SK-N-SH (cell line): ENCODE data around the gene KPTN. TPM values are rescaled to one million over a fixed set of nuclear protein-coding genes. Genes with fewer than 3 reads are reported as not detected.

Source experiments
- CTCF ChIA-PET: fragments of 300-600, 350-600 bp; formaldehyde crosslinking; extraction: SDS; loops from one replicate; lab custom pipeline; 2021; lab: Yijun Ruan, JAX
- POLR2A ChIA-PET: fragments of 350-600 bp; sonication (Branson Sonifier 250); formaldehyde crosslinking; extraction: SDS; loops from one replicate; lab custom pipeline; 2020; ENCODE audit warnings: antibody characterized with exemption, inconsistent platforms; lab: Yijun Ruan, JAX
- DNase-seq: peaks from one replicate; pipeline ENCODE4 v3.0.0; 2012
- H2AFZ ChIP-seq: fragments of 200-600 bp; sonication (generic); 2 replicates; pipeline ENCODE4 v1.8.1; 2016; ENCODE audit warnings: antibody characterized with exemption, mild to moderate bottlenecking, low read depth
- H3F3A ChIP-seq: fragments of 200-600 bp; sonication (generic); replicated peaks from 2 replicates; pipeline ENCODE3; 2016; ENCODE audit warnings: antibody characterized with exemption, mild to moderate bottlenecking; ENCODE audit not compliant: insufficient read depth
- H3K27ac ChIP-seq, 2 experiments: fragments of 200-500 bp in 1 of 2; fragments of 200-600 bp in 1 of 2; sonication (Bioruptor generic) in 1 of 2; sonication (generic), shearing (Covaris generic) in 1 of 2; 2 replicates each; pipeline versions ENCODE4 v1.5.1 to v1.6.1; 2014 to 2016; ENCODE audit warnings: low read depth in 2 of 2, inconsistent platforms in 1 of 2, low read length in 1 of 2, mild to moderate bottlenecking in 1 of 2, mixed read lengths in 1 of 2
- H3K27me3 ChIP-seq: fragments of 200-600 bp; sonication (generic), shearing (Covaris generic); 2 replicates; pipeline ENCODE4 v1.6.1; 2016; ENCODE audit warnings: mixed run types; ENCODE audit not compliant: insufficient read depth
- H3K36me3 ChIP-seq, 2 experiments: fragments of 200-500 bp in 1 of 2; fragments of 200-600 bp in 1 of 2; sonication (Bioruptor generic) in 1 of 2; sonication (generic) in 1 of 2; replicated peaks in 1 of 2; 2 replicates each; pipeline versions ENCODE3 to v1.5.1; 2014 to 2016; ENCODE audit warnings: low read length in 1 of 2, mild to moderate bottlenecking in 1 of 2; ENCODE audit not compliant: insufficient read depth in 2 of 2, control insufficient read depth in 1 of 2
- H3K4me1 ChIP-seq, 2 experiments: fragments of 200-500 bp in 1 of 2; fragments of 200-600 bp in 1 of 2; sonication (Bioruptor generic) in 1 of 2; sonication (generic), shearing (Covaris generic) in 1 of 2; 2 replicates each; pipeline versions ENCODE4 v1.5.1 to v1.6.1; 2014 to 2016; ENCODE audit warnings: low read depth in 1 of 2, low read length in 1 of 2, mixed run types in 1 of 2; ENCODE audit not compliant: insufficient read depth in 2 of 2, control insufficient read depth in 1 of 2
- H3K4me2 ChIP-seq: fragments of 200-600 bp; sonication (generic), shearing (Covaris generic); 2 replicates; pipeline ENCODE4 v1.6.1; 2017; ENCODE audit warnings: mixed run types
- H3K4me3 ChIP-seq, 2 experiments: fragments of 200-500 bp in 1 of 2; fragments of 200-600 bp in 1 of 2; sonication (Bioruptor generic) in 1 of 2; sonication (generic), shearing (Covaris generic) in 1 of 2; 2 replicates each; pipeline versions ENCODE4 v1.5.1 to v1.8.1; 2014 to 2016; ENCODE audit warnings: low read depth in 2 of 2, inconsistent platforms in 1 of 2, low read length in 1 of 2, mild to moderate bottlenecking in 1 of 2, mixed read lengths in 1 of 2, moderate library complexity in 1 of 2
- H3K79me2 ChIP-seq: fragments of 200-600 bp; sonication (generic); 2 replicates; pipeline ENCODE4 v1.8.1; 2017; ENCODE audit warnings: mild to moderate bottlenecking; ENCODE audit not compliant: insufficient read depth
- H3K9ac ChIP-seq: fragments of 200-600 bp; sonication (generic); 2 replicates; pipeline ENCODE4 v1.6.1; 2017; ENCODE audit warnings: mixed run types
- H3K9me2 ChIP-seq: fragments of 200-600 bp; sonication (generic); 2 replicates; pipeline ENCODE4 v1.6.1; 2017; ENCODE audit warnings: mixed run types
- H3K9me3 ChIP-seq: fragments of 200-600 bp; sonication (generic); 2 replicates; pipeline ENCODE4 v1.6.1; 2017; ENCODE audit warnings: mixed run types, mild to moderate bottlenecking, moderate library complexity
- H4K20me1 ChIP-seq: fragments of 200-600 bp; sonication (generic); 2 replicates; pipeline ENCODE4 v1.6.1; 2017; ENCODE audit warnings: mild to moderate bottlenecking, mixed run types; ENCODE audit not compliant: insufficient read depth
- CHD2 ChIP-seq: fragments of 150-350 bp; IDR thresholded peaks from 2 replicates; pipeline ENCODE4 v1.6.1; 2018; ENCODE audit warnings: low read length; ENCODE audit not compliant: partially characterized antibody
- ELF1 ChIP-seq: IDR thresholded peaks from 2 replicates; pipeline ENCODE4 v1.4.0; 2012
- FOXM1 ChIP-seq: IDR thresholded peaks from 2 replicates; pipeline ENCODE4 v1.4.0; 2012; ENCODE audit warnings: low read depth, mild to moderate bottlenecking
- GABPA ChIP-seq: IDR thresholded peaks from 2 replicates; pipeline ENCODE4 v1.4.0; 2012; ENCODE audit warnings: low read depth, mild to moderate bottlenecking
- GATA2 ChIP-seq: sonication (generic); formaldehyde crosslinking; IDR thresholded peaks from 2 replicates; pipeline ENCODE4 v1.5.0; 2020; ENCODE audit warnings: mild to moderate bottlenecking, missing genetic modification reagents
- JUND ChIP-seq: IDR thresholded peaks from 2 replicates; pipeline ENCODE4 v1.4.0; 2012
- NRF1 ChIP-seq: IDR thresholded peaks from 2 replicates; pipeline ENCODE4 v1.6.1; 2012; ENCODE audit warnings: low read depth, mild to moderate bottlenecking, low read length
- POLR2AphosphoS5 ChIP-seq: IDR thresholded peaks from 2 replicates; pipeline ENCODE4 v1.6.1; 2012; ENCODE audit warnings: low read depth, low read length
- RCOR1 ChIP-seq: fragments of 150-350 bp; IDR thresholded peaks from 2 replicates; pipeline ENCODE4 v1.6.1; 2017; ENCODE audit warnings: antibody characterized with exemption, low read length
- RXRA ChIP-seq: IDR thresholded peaks from 2 replicates; pipeline ENCODE4 v1.4.0; 2012; ENCODE audit warnings: low read depth, mild to moderate bottlenecking, borderline replicate concordance
- TAF1 ChIP-seq: IDR thresholded peaks from 2 replicates; pipeline ENCODE4 v1.6.1; 2012; ENCODE audit warnings: low read depth, mild to moderate bottlenecking, low read length, moderate library complexity, borderline replicate concordance
- TCF12 ChIP-seq: IDR thresholded peaks from 2 replicates; pipeline ENCODE4 v1.4.0; 2012
- TEAD4 ChIP-seq: IDR thresholded peaks from 2 replicates; pipeline ENCODE4 v1.4.0; 2012; ENCODE audit warnings: mild to moderate bottlenecking, borderline replicate concordance; ENCODE audit not compliant: insufficient read depth
- WGBS: methylation state at CpG from one replicate; pipeline ENCODE4 v1.1.6; 2017; ENCODE audit warnings: low lambda C conversion rate; 5-methylcytosine and 5-hydroxymethylcytosine counted together
- polyA plus RNA-seq, 3 experiments: library from polyadenylated mRNA; depleted of rRNA; stranded (reverse); fragments of >200 nt; gene quantifications; 2 replicates each; pipeline ENCODE4 v1.2.3, GENCODE V29; 2012
- TF ChIP-seq, protein P1 (sequence below): fragments of 150-350 bp; IDR thresholded peaks from 2 replicates; pipeline ENCODE4 v1.6.1; 2016; ENCODE audit warnings: mild to moderate bottlenecking, low read depth, low read length
- TF ChIP-seq, protein P2 (sequence below): fragments of 150-350 bp; IDR thresholded peaks from 2 replicates; pipeline ENCODE4 v1.6.1; 2017; ENCODE audit warnings: antibody characterized with exemption, low read length, low read depth, borderline replicate concordance
- TF ChIP-seq, protein P3 (sequence below): IDR thresholded peaks from 2 replicates; pipeline ENCODE4 v1.6.1; 2012; ENCODE audit warnings: mild to moderate bottlenecking, low read depth, low read length, moderate library complexity
- TF ChIP-seq, protein P4 (sequence below): IDR thresholded peaks from 2 replicates; pipeline ENCODE4 v1.4.0; 2012; ENCODE audit warnings: low read depth, borderline replicate concordance
- TF ChIP-seq, protein P5 (sequence below): IDR thresholded peaks from 2 replicates; pipeline ENCODE4 v1.4.0; 2012; ENCODE audit warnings: low read depth

Gene KPTN
- polyA plus RNA-seq, 1 of the 3 experiments (the other 2 are of a cell fraction) = 15.8 TPM

DNA sequence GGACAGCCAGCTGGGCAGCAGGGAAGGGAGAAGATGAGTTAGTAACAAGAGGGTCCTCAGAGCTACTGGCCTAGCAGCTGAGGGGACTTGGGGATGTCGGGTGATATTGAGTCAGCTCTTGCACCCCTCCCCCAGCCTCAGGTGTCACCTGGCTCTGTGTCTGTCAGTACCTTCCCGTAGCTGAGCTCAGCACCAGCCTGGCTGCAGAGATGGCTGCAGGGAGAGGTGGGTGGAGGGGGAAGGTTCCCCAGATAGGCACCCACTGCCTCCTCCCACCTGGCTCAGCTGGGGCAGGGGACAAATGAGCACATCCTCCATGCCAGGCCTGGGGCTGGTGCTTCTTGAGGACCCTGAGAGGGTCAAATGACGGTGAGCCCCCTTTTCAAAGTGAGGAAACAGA lies 6.8 kb upstream of the KPTN start:
- Histone ChIP-seq H3K27ac (no peak overlapping the region; a peak in 1 of 4 replicates), H3K36me3 (peaks cover 5 to 7% of the 10 kb centered on the region in 2 experiments), H3K27me3 (no peaks in the 10 kb centered on the region), H3K9me2 (no peaks in the 10 kb centered on the region), H3K4me1 (peaks cover 0 to 44% of the 10 kb centered on the region in 2 experiments; a peak in 1 of 4 replicates), H4K20me1 (no peaks in the 10 kb centered on the region), H3K79me2 (no peaks in the 10 kb centered on the region), H3K4me3 (no peak overlapping the region), H3K4me2 (no peak overlapping the region), H3K9ac (no peak overlapping the region), H3F3A (peaks cover 4% of the 10 kb centered on the region), H3K9me3 (no peaks in the 10 kb centered on the region), H2AFZ (no peak overlapping the region)
- no peak for DNase-seq
- ChIA-PET CTCF (interaction anchor here (0.8 to 5.0 kb wide), 3 partner anchors 25 to 54 kb away, joined by 3 to 28 read pairs (median 10); partner anchors contain the start of gene NAPA), POLR2A (interaction anchor here (0.6 kb wide), 1 partner anchor 203 kb away, joined by 4 read pairs; no protein-coding TSS in a partner anchor)
- WGBS = 67% methylated on average over 1 of the region's 3 CpGs
- no peak for TF ChIP-seq POLR2AphosphoS5
- TF ChIP-seq TEAD4 = no peak
- TF ChIP-seq RCOR1 = no peak
- no peak for TF ChIP-seq RXRA
- TF ChIP-seq GATA2 (CRISPR knock-in tag) = no peak
- no peak for TF ChIP-seq NRF1
- TF ChIP-seq, protein P1, sequence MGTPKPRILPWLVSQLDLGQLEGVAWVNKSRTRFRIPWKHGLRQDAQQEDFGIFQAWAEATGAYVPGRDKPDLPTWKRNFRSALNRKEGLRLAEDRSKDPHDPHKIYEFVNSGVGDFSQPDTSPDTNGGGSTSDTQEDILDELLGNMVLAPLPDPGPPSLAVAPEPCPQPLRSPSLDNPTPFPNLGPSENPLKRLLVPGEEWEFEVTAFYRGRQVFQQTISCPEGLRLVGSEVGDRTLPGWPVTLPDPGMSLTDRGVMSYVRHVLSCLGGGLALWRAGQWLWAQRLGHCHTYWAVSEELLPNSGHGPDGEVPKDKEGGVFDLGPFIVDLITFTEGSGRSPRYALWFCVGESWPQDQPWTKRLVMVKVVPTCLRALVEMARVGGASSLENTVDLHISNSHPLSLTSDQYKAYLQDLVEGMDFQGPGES = no peak
- TF ChIP-seq ELF1 = no peak
- TF ChIP-seq TCF12 = no peak
- TF ChIP-seq, protein P2, sequence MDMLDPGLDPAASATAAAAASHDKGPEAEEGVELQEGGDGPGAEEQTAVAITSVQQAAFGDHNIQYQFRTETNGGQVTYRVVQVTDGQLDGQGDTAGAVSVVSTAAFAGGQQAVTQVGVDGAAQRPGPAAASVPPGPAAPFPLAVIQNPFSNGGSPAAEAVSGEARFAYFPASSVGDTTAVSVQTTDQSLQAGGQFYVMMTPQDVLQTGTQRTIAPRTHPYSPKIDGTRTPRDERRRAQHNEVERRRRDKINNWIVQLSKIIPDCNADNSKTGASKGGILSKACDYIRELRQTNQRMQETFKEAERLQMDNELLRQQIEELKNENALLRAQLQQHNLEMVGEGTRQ = no peak
- TF ChIP-seq CHD2 = no peak

DNA sequence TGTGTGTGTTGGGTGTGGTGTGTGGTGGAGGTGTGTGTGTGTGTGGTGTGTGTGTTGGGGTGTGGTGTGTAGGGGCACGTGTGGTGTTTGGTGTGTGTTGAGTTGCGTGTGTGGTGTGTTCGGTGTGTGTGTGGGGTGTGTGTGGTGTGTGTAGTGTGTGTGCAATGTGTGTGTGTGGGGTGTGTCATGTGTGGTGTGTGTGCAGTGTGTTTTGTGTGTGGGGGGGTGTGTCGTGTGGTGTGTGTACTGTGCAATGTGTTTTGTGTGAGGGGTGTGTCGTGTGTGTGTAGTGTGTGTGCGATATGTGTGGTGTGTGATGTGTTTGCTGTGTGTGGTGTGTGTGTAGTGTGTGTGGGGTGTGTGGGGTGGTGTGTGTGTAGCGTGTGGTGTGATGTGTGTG lies 6.0 kb upstream of the KPTN start:
- CTCF ChIA-PET = interaction anchor here (1.6 to 5.0 kb wide), 2 partner anchors 25 to 54 kb away, joined by 7 to 28 read pairs; partner anchors contain the start of gene NAPA
- TF ChIP-seq, protein P3, sequence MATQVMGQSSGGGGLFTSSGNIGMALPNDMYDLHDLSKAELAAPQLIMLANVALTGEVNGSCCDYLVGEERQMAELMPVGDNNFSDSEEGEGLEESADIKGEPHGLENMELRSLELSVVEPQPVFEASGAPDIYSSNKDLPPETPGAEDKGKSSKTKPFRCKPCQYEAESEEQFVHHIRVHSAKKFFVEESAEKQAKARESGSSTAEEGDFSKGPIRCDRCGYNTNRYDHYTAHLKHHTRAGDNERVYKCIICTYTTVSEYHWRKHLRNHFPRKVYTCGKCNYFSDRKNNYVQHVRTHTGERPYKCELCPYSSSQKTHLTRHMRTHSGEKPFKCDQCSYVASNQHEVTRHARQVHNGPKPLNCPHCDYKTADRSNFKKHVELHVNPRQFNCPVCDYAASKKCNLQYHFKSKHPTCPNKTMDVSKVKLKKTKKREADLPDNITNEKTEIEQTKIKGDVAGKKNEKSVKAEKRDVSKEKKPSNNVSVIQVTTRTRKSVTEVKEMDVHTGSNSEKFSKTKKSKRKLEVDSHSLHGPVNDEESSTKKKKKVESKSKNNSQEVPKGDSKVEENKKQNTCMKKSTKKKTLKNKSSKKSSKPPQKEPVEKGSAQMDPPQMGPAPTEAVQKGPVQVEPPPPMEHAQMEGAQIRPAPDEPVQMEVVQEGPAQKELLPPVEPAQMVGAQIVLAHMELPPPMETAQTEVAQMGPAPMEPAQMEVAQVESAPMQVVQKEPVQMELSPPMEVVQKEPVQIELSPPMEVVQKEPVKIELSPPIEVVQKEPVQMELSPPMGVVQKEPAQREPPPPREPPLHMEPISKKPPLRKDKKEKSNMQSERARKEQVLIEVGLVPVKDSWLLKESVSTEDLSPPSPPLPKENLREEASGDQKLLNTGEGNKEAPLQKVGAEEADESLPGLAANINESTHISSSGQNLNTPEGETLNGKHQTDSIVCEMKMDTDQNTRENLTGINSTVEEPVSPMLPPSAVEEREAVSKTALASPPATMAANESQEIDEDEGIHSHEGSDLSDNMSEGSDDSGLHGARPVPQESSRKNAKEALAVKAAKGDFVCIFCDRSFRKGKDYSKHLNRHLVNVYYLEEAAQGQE = no peak
- no peak for TF ChIP-seq GABPA
- TF ChIP-seq, protein P1 = no peak
- TF ChIP-seq JUND = no peak
- TF ChIP-seq POLR2AphosphoS5 = no peak
- TF ChIP-seq, protein P4, sequence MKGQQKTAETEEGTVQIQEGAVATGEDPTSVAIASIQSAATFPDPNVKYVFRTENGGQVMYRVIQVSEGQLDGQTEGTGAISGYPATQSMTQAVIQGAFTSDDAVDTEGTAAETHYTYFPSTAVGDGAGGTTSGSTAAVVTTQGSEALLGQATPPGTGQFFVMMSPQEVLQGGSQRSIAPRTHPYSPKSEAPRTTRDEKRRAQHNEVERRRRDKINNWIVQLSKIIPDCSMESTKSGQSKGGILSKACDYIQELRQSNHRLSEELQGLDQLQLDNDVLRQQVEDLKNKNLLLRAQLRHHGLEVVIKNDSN = no peak
- no peak for TF ChIP-seq GATA2 (CRISPR knock-in tag)
- TF ChIP-seq, protein P5, sequence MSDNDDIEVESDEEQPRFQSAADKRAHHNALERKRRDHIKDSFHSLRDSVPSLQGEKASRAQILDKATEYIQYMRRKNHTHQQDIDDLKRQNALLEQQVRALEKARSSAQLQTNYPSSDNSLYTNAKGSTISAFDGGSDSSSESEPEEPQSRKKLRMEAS = no peak
- no peak for TF ChIP-seq TEAD4
- TF ChIP-seq TAF1 = no peak
- TF ChIP-seq FOXM1 = no peak

More for the DNA sequence above, 6.0 kb upstream of the KPTN start:
- H3K9ac ChIP-seq = no peak overlapping the region
- DNase-seq = no peak
- no peaks in the 10 kb centered on the region for H3K9me3 ChIP-seq
- no peaks in the 10 kb centered on the region for H4K20me1 ChIP-seq
- H3K36me3 ChIP-seq = peaks cover 5 to 12% of the 10 kb centered on the region in 2 experiments
- H2AFZ ChIP-seq = no peak overlapping the region
- peaks cover 0 to 36% of the 10 kb centered on the region in 2 experiments; a peak in 1 of 4 replicates for H3K4me1 ChIP-seq
- peaks cover 12% of the 10 kb centered on the region for H3F3A ChIP-seq
- H3K79me2 ChIP-seq = no peaks in the 10 kb centered on the region
- H3K4me3 ChIP-seq = no peak overlapping the region
- no peak overlapping the region for H3K27ac ChIP-seq
- 91% methylated on average over 7 of the region's 7 CpGs for WGBS
- H3K4me2 ChIP-seq = no peak overlapping the region
- H3K27me3 ChIP-seq = no peaks in the 10 kb centered on the region
- no peaks in the 10 kb centered on the region for H3K9me2 ChIP-seq
- POLR2A ChIA-PET = no interaction called here
